HepG2 (cell line): ENCODE results near the gene IL18R1. TPM values are rescaled to one million over a fixed set of nuclear protein-coding genes. Genes with fewer than 3 reads are reported as not detected.

Experiments
- ATAC-seq: fragments of 200-7000 bp; cut with Tn5 transposase; 3 replicates; pipeline ENCODE4 v1.9.1; 2020; ENCODE audit warnings: mild to moderate bottlenecking, moderate library complexity
- BruUV-seq: library from RNA; stranded (reverse); fragments of 400-500 nt; replicated peaks from 2 replicates; lab custom pipeline; 2021; lab: Mats Ljungman, UMichigan
- CTCF ChIA-PET: fragments of 300-600 bp; formaldehyde crosslinking; extraction: SDS; loops from one replicate; lab custom pipeline; 2021; ENCODE audit warnings: low total read pairs, inconsistent platforms, low intra/inter-chr PET ratio; lab: Yijun Ruan, JAX
- POLR2A ChIA-PET: fragments of 350-600 bp; sonication (Branson Sonifier 250); formaldehyde crosslinking; loops from one replicate; lab custom pipeline; 2020; ENCODE audit warnings: antibody characterized with exemption, inconsistent platforms; lab: Yijun Ruan, JAX
- DNase-seq: peaks from one replicate; pipeline ENCODE4 v3.0.0-alpha.2; 2015; ENCODE audit warnings: low spot score
- FAIRE-seq: peaks from 3 replicates; lab custom pipeline; 2011; peaks lifted over from hg19 to GRCh38; lab: Jason Lieb, UNC
- H2AFZ ChIP-seq: one replicate; pipeline ENCODE4 v1.6.1; 2011; ENCODE audit warnings: low read length, inconsistent platforms
- H3K27ac ChIP-seq: fragments of 300-600 bp; 3 replicates; pipeline ENCODE4 v1.8.0; 2011; ENCODE audit warnings: mixed run types, mild to moderate bottlenecking, mixed read lengths, low read length, inconsistent platforms; ENCODE audit not compliant: insufficient read depth; ENCODE audit errors: extremely low read length
- H3K27me3 ChIP-seq, 2 experiments: fragments of 200-600 bp in 1 of 2; 2 replicates in 1 of 2; 3 replicates in 1 of 2; pipeline versions ENCODE4 v1.6.0 to v1.8.0; 2011; ENCODE audit warnings: low read length in 2 of 2, mild to moderate bottlenecking in 2 of 2, moderate library complexity in 2 of 2, inconsistent platforms in 1 of 2; ENCODE audit not compliant: insufficient read depth in 2 of 2, control insufficient read depth in 1 of 2
- H3K36me3 ChIP-seq, 2 experiments: fragments of 200-600 bp in 1 of 2; replicated peaks in 1 of 2; 2 replicates in 1 of 2; 3 replicates in 1 of 2; pipeline versions ENCODE4 v1.5.1 to v1.8.0; 2011; ENCODE audit warnings: low read length in 2 of 2, inconsistent platforms in 1 of 2; ENCODE audit not compliant: insufficient read depth in 2 of 2, control insufficient read depth in 1 of 2
- H3K4me1 ChIP-seq: 2 replicates; pipeline ENCODE4 v1.5.1; 2012; ENCODE audit warnings: low read length, inconsistent platforms; ENCODE audit not compliant: insufficient read depth
- H3K4me2 ChIP-seq: 2 replicates; pipeline ENCODE4 v1.6.0; 2011; ENCODE audit warnings: low read depth, low read length, inconsistent platforms
- H3K4me3 ChIP-seq, 3 experiments: fragments of 200-600 bp in 1 of 3; sonication (generic), shearing (Covaris generic) in 1 of 3; replicated peaks in 1 of 3; 2 replicates each; pipeline ENCODE4 v1.5.1; 2011 to 2016; ENCODE audit warnings: low read length in 3 of 3, inconsistent platforms in 2 of 3, low read depth in 2 of 3, mild to moderate bottlenecking in 2 of 3, control low read depth in 1 of 3, mixed read lengths in 1 of 3; ENCODE audit not compliant: insufficient read depth in 1 of 3
- H3K79me2 ChIP-seq: one replicate; pipeline ENCODE4 v1.6.1; 2011; ENCODE audit warnings: low read length, inconsistent platforms; ENCODE audit not compliant: insufficient read depth
- H3K9ac ChIP-seq: 2 replicates; pipeline ENCODE4 v1.6.0; 2011; ENCODE audit warnings: mild to moderate bottlenecking, low read depth, low read length, inconsistent platforms; ENCODE audit not compliant: insufficient read depth
- H3K9me3 ChIP-seq: 2 replicates; pipeline ENCODE4 v1.5.1; 2012; ENCODE audit warnings: mild to moderate bottlenecking, low read length
- H4K20me1 ChIP-seq: 2 replicates; pipeline ENCODE4 v1.6.0; 2011; ENCODE audit warnings: inconsistent platforms, mild to moderate bottlenecking, low read length, moderate library complexity; ENCODE audit not compliant: insufficient read depth
- ELF3 ChIP-seq: IDR thresholded peaks from 2 replicates; pipeline ENCODE4 v1.6.1; 2016; ENCODE audit warnings: missing genetic modification reagents, missing compliant biosample characterization
- FOXM1 ChIP-seq: sonication (generic); formaldehyde crosslinking; IDR thresholded peaks from 2 replicates; pipeline ENCODE4 v1.5.0; 2020; ENCODE audit warnings: missing genetic modification reagents
- HES4 ChIP-seq: sonication (generic); formaldehyde crosslinking; IDR thresholded peaks from 2 replicates; pipeline ENCODE4 v1.9.0; 2021; ENCODE audit warnings: mild to moderate bottlenecking, missing genetic modification reagents, borderline replicate concordance
- KLF6 ChIP-seq: IDR thresholded peaks from 2 replicates; pipeline ENCODE4 v1.8.0; 2016; ENCODE audit warnings: missing biosample characterization, missing genetic modification reagents
- MEIS2 ChIP-seq: sonication (generic); formaldehyde crosslinking; IDR thresholded peaks from 2 replicates; pipeline ENCODE4 v1.9.0; 2021; ENCODE audit warnings: mild to moderate bottlenecking, missing genetic modification reagents
- MIER2 ChIP-seq: IDR thresholded peaks from 2 replicates; pipeline ENCODE4 v1.6.1; 2016; ENCODE audit warnings: missing biosample characterization, missing genetic modification reagents
- SOX6 ChIP-seq, 2 experiments: fragments of 450-650 bp in 1 of 2; sonication (generic) in 1 of 2; formaldehyde crosslinking in 1 of 2; IDR thresholded peaks; 2 replicates each; pipeline versions ENCODE4 v1.4.0 to v1.6.1; 2017 to 2020; ENCODE audit warnings: antibody characterized with exemption in 1 of 2, mild to moderate bottlenecking in 1 of 2, missing genetic modification reagents in 1 of 2
- ZBTB7A ChIP-seq: sonication (generic); formaldehyde crosslinking; IDR thresholded peaks from 2 replicates; pipeline ENCODE4 v1.8.0; 2022; ENCODE audit warnings: mild to moderate bottlenecking, missing genetic modification reagents
- ZC3H13 ChIP-seq: sonication (generic); formaldehyde crosslinking; IDR thresholded peaks from 2 replicates; pipeline ENCODE4 v1.8.1; 2023; ENCODE audit warnings: mild to moderate bottlenecking, missing genetic modification reagents, moderate library complexity
- ZKSCAN8 ChIP-seq: IDR thresholded peaks from 2 replicates; pipeline ENCODE4 v1.6.1; 2016; ENCODE audit warnings: borderline replicate concordance, missing genetic modification reagents, missing compliant biosample characterization
- ZNF260 ChIP-seq: sonication (generic); formaldehyde crosslinking; IDR thresholded peaks from 2 replicates; pipeline ENCODE4 v1.4.0; 2020; ENCODE audit warnings: missing genetic modification reagents, low read depth, mild to moderate bottlenecking, borderline replicate concordance
- ZNF326 ChIP-seq: sonication (generic); formaldehyde crosslinking; IDR thresholded peaks from 2 replicates; pipeline ENCODE4 v1.4.0; 2020; ENCODE audit warnings: missing genetic modification reagents, borderline replicate concordance
- ZNF460 ChIP-seq: sonication (generic); formaldehyde crosslinking; IDR thresholded peaks from 2 replicates; pipeline ENCODE4 v1.5.1; 2020; ENCODE audit warnings: missing genetic modification reagents, mild to moderate bottlenecking, borderline replicate concordance
- ZNF547 ChIP-seq: sonication (generic); formaldehyde crosslinking; IDR thresholded peaks from 2 replicates; pipeline ENCODE4 v1.5.1; 2020; ENCODE audit warnings: mild to moderate bottlenecking, missing genetic modification reagents
- ZNF816 ChIP-seq: sonication (generic); formaldehyde crosslinking; IDR thresholded peaks from 2 replicates; pipeline ENCODE4 v1.8.0; 2022; ENCODE audit warnings: missing genetic modification reagents, mild to moderate bottlenecking, borderline replicate concordance
- WGBS: methylation state at CpG from one replicate; pipeline ENCODE4 v1.1.6; 2017; ENCODE audit warnings: low lambda C conversion rate; 5-methylcytosine and 5-hydroxymethylcytosine counted together
- in situ Hi-C: cut with HindIII; loops from 2 replicates; pipeline ENCODE4 v1.10.0; 2017; ENCODE audit warnings: low pct_unique_long_range_greater_than_20kb; ENCODE audit not compliant: extremely low pct_ligation_motif_present
- intact Hi-C: fragments of 100-400 bp; cut with micrococcal nuclease; formaldehyde crosslinking; loops from one replicate; pipeline ENCODE4 v1.10.0; 2022; ENCODE audit not compliant: unreplicated experiment
- polyA plus RNA-seq, 8 experiments: library from polyadenylated mRNA; depleted of rRNA in 3 of 8; stranded (reverse) in 7 of 8; unstranded in 1 of 8; fragments of >200 nt; fragmentation: Illumina TruSeq in 4 of 8; extraction: Trizol in 4 of 8; gene quantifications; 2 replicates each; pipeline versions ENCODE4 v1.2.1 to v1.2.3, GENCODE V29; 2011 to 2016; ENCODE audit warnings: low read depth in 4 of 8, missing spikeins in 1 of 8, mixed read lengths in 1 of 8; ENCODE audit not compliant: insufficient read depth in 1 of 8
- total RNA-seq, 5 experiments: library from RNA; depleted of rRNA; stranded (reverse); fragments of >200 nt; fragmentation: Illumina TruSeq; extraction: Trizol; gene quantifications; 2 replicates each; pipeline ENCODE4 v1.2.3, GENCODE V29; 2016; ENCODE audit warnings: low read depth in 1 of 5
- TF ChIP-seq, protein P1 (sequence below): sonication (generic); formaldehyde crosslinking; IDR thresholded peaks from 2 replicates; pipeline ENCODE4 v1.8.0; 2022; ENCODE audit warnings: mild to moderate bottlenecking, missing genetic modification reagents, moderate library complexity
- TF ChIP-seq, protein P2 (sequence below): sonication (generic); formaldehyde crosslinking; IDR thresholded peaks from 2 replicates; pipeline ENCODE4 v1.8.0; 2022; ENCODE audit warnings: missing genetic modification reagents, mild to moderate bottlenecking, inconsistent platforms, borderline replicate concordance

Gene IL18R1
- total and polyA plus RNA-seq, 2 of the 13 experiments (the other 11 are each of a cell fraction or from before 2014, with no cell fraction given) = 0.01 to 0.04 TPM

DNA sequence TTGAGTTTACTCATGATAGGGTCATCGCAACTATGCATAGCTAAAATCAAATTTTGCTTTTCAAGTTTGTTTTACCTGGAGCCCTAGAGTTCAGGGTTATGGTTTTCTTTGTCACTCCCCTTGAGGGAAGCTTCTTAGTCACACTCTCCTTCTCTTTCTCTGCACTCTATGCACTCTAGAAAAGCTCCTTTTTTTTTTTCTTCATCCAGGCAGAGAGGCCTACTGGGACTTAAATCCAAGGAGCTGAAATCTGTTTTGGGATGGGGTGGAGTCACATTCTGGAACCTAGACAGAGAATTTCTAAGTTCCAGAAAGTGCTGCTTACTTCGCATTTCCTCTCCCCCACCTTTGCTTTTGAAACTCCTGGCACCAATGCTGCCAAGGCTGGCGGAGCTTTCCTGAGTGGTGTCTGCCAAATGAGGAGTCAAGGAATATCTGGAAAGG, 19.1 kb upstream of the IL18R1 start (continued):
- TF ChIP-seq, protein P1, sequence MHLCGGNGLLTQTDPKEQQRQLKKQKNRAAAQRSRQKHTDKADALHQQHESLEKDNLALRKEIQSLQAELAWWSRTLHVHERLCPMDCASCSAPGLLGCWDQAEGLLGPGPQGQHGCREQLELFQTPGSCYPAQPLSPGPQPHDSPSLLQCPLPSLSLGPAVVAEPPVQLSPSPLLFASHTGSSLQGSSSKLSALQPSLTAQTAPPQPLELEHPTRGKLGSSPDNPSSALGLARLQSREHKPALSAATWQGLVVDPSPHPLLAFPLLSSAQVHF (CRISPR knock-in tag) = no peak
- TF ChIP-seq ZNF260 (no peak), ZNF547 (CRISPR knock-in tag) (no peak), FOXM1 (CRISPR knock-in tag) (no peak), MIER2 (no peak)

DNA sequence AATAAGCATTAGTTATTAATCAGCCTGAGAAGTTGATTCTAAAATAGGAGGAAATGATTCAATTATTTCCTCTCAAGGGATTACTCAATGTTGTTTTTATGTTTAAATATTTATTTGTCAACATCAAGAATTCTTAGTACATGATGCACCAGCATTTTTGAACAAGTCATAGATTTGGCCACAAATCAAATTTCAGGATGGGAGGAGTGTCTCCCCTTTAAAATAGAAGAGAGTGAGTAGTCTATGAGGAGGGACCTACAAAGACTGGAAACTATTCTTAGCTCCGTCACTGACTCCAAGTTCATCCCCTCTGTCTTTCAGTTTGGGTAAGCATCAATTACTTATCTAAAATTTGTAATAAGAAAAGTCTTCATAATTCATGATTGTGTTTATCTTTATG, 18.6 kb upstream of the IL18R1 start:
- no peak overlapping the region for H2AFZ ChIP-seq
- intact Hi-C loops = no loop called here
- ATAC-seq = no peak

More for the DNA sequence above, 18.6 kb upstream of the IL18R1 start:
- Histone ChIP-seq H3K36me3 (no peaks in the 10 kb centered on the region), H3K9ac (no peak overlapping the region), H3K4me3 (no peak overlapping the region), H3K9me3 (no peaks in the 10 kb centered on the region), H3K79me2 (no peaks in the 10 kb centered on the region), H3K4me2 (no peak overlapping the region), H3K4me1 (no peaks in the 10 kb centered on the region), H3K27ac (no peak overlapping the region), H4K20me1 (no peaks in the 10 kb centered on the region), H3K27me3 (peaks cover 0 to 15% of the 10 kb centered on the region in 2 experiments; a peak in 1 of 5 replicates)
- BruUV-seq = no TSS peak
- no peak for DNase-seq
- CTCF ChIA-PET = no interaction called here
- in situ Hi-C loops = no loop called here
- TF ChIP-seq, protein P2, sequence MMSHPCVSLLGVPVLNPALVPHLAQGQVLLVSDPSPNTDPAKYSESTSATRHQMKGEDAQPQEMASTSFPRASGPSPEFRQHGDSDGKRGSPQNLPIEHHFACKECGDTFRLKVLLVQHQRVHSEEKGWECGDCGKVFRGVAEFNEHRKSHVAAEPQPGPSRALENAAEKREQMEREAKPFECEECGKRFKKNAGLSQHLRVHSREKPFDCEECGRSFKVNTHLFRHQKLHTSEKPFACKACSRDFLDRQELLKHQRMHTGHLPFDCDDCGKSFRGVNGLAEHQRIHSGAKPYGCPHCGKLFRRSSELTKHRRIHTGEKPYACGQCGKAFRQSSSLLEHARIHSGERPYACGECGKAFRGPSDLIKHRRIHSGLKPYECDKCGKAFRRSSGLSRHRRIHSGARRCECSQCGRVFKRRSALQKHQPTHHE = no peak
- TF ChIP-seq MEIS2 (CRISPR knock-in tag) (no peak), ELF3 (CRISPR knock-in tag) (no peak), SOX6 (IDR thresholded peaks at IDR 0.05) (no peak), SOX6 (CRISPR knock-in tag; IDR thresholded peaks at IDR 0.05) (no peak), ZNF816 (CRISPR knock-in tag) (no peak), ZBTB7A (CRISPR knock-in tag) (no peak), KLF6 (CRISPR knock-in tag) (no peak), ZKSCAN8 (CRISPR knock-in tag) (no peak), ZC3H13 (CRISPR knock-in tag) (no peak), HES4 (no peak), ZNF326 (CRISPR knock-in tag) (no peak), ZNF460 (CRISPR knock-in tag) (no peak)
- 50% methylated on average over 1 of the region's 1 CpG for WGBS
- POLR2A ChIA-PET = no interaction called here
- FAIRE-seq = no peak
